Brain microvascular endothelial cell (primary cell): ENCODE data around the gene AATK.
"Not testable (repeated sequence)": the region's sequence is repeated elsewhere in the genome, so short reads cannot be mapped to it uniquely, and the experiment has no call there.

Source experiments
- DNase-seq: peaks from one replicate; pipeline ENCODE4 v3.0.0-alpha.2; 2020
- H3K27ac ChIP-seq: fragments of 250-450 bp; sonication (Bioruptor Pico); 2 replicates; pipeline ENCODE4 v1.5.1; 2020; ENCODE audit warnings: mild to moderate bottlenecking, moderate library complexity
- H3K27me3 ChIP-seq: fragments of 250-450 bp; sonication (Bioruptor Pico); replicated peaks from 2 replicates; pipeline ENCODE4 v1.5.1; 2020; ENCODE audit warnings: mild to moderate bottlenecking
- H3K36me3 ChIP-seq: fragments of 250-450 bp; sonication (Bioruptor Pico); replicated peaks from 2 replicates; pipeline ENCODE4 v1.5.1; 2020; ENCODE audit warnings: mild to moderate bottlenecking
- H3K4me3 ChIP-seq: 2 replicates; pipeline ENCODE4 v1.5.1; 2011; ENCODE audit warnings: low read depth, mild to moderate bottlenecking, control low read depth, low read length, moderate library complexity
- CTCF ChIP-seq: IDR thresholded peaks from 2 replicates; pipeline ENCODE4 v1.5.1; 2011; ENCODE audit warnings: low read depth, mild to moderate bottlenecking, moderate library complexity, low read length, control low read depth, inconsistent platforms; ENCODE audit errors: missing control alignments
- in situ Hi-C: cut with HindIII; loops from 2 replicates; pipeline ENCODE4 v1.10.0; 2017; ENCODE audit warnings: low sequenced_read_pairs, low pct_ligation_motif_present

AATK gene

GRCh38 chr17:81157848-81158687 lies 8.0 kb downstream of the AATK start:
- no peak overlapping the region for H3K27ac ChIP-seq
- no peaks in the 10 kb centered on the region for H3K27me3 ChIP-seq
- no peaks in the 10 kb centered on the region for H3K36me3 ChIP-seq
- in situ Hi-C loops, result no loop called here
- H3K4me3 ChIP-seq, result no peak overlapping the region
- no peak for TF ChIP-seq CTCF
- DNase-seq, result no peak

DNA sequence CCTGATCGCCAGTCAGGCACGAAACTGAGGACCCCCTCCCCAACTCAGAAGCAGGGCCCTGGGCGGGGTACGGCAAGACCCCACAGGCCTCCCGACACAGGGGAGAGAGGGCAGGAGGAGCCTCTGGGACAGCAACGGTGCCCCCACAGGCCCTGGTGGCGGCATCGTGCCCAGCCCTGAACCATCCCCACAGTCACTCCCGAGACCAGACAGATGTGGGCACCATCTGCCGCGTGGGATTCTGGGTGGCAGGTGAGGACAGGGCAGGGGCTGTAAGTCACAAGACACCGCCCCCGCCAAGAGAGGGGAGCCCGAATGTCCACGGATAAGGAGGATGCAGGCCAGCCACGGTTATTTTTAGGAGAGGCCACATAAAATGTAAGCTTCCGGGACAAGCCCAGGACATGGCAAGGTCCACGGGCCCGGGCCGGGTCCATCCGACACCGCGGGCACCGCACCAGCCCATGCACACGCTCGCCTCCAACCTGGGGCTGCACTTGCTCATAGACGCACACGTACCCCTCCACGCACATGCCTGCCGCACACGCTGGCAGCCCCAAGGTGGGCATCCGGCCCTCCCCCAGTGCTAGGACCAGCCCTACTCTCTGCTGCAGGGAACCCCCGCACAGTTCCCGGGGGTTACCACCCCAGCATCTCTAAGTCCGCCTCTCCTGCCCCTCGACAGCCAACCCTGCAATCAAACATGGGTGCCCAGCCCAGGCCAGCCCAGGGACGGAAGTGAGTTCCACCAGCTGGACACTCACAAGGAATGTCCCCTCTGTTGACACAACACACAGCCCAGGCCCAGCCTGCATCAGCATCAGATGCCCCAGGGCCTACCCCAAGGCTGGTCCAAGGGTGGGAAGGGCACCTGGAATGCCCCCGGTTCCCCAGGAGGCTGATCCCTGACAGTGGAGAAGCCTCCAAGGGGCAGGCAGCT lies 8.9 kb downstream of the AATK start:
- DNase-seq, result no peak
- in situ Hi-C loops, result no loop called here
- TF ChIP-seq CTCF, result no peak
- no peak overlapping the region for H3K27ac ChIP-seq
- no peaks in the 10 kb centered on the region for H3K36me3 ChIP-seq
- no peaks in the 10 kb centered on the region for H3K27me3 ChIP-seq
- H3K4me3 ChIP-seq, result no peak overlapping the region

GRCh38 chr17:81154961-81155360 lies 11.1 kb downstream of the AATK start:
- in situ Hi-C loops, result no loop called here
- no peak overlapping the region for H3K27ac ChIP-seq
- H3K4me3 ChIP-seq, result no peak overlapping the region
- no peaks in the 10 kb centered on the region for H3K36me3 ChIP-seq
- DNase-seq, result no peak
- TF ChIP-seq CTCF, result no peak
- H3K27me3 ChIP-seq, result no peaks in the 10 kb centered on the region

GRCh38 chr17:81154016-81154415 lies 12.0 kb downstream of the AATK start:
- H3K27me3 ChIP-seq, H3K27ac ChIP-seq, DNase-seq, in situ Hi-C loops, H3K36me3 ChIP-seq, H3K4me3 ChIP-seq: not testable (repeated sequence)

DNA sequence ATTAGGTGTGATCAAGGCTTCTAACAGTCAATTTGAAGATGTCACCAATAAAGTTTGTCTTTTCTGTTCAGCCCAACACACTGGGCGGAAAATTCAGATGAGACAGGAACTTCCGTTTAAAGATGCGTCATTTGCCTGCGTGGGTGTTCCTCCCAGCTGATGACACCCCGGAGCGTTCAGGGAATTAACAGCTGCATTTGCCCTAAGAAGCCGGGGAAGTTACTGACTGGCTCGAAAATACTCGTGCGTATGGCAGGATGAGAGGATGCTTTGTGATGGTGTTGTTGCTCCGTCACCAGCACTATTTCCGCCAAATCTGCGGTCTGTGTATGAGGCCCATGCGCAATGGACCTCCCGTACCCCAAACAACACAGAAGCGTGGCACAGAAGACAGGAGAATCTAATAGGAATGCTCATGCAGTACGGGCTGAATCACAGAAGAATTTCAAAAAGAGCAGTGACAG lies 12.6 kb downstream of the AATK start:
- no peak overlapping the region for H3K4me3 ChIP-seq

More for the DNA sequence above, 12.6 kb downstream of the AATK start:
- in situ Hi-C loops, result no loop called here
- no peaks in the 10 kb centered on the region for H3K36me3 ChIP-seq
- TF ChIP-seq CTCF, result no peak
- H3K27me3 ChIP-seq, result no peaks in the 10 kb centered on the region
- peak overlapping the region; percentile 51 for H3K27ac ChIP-seq
- DNase-seq, result peak; percentile 77
